Neural progenitor cell (in vitro differentiated cells): ENCODE data around the gene IQGAP1.

Experiments
- CTCF ChIP-seq: fragments of 200-600 bp; sonication (generic); IDR thresholded peaks from 2 replicates; pipeline ENCODE4 v1.5.1; 2017; ENCODE audit warnings: antibody characterized with exemption, mild to moderate bottlenecking
- EZH2 ChIP-seq: fragments of 200-600 bp; sonication (generic); IDR thresholded peaks from 2 replicates; pipeline ENCODE4 v1.6.1; 2017; ENCODE audit warnings: antibody characterized with exemption, mild to moderate bottlenecking, moderate library complexity

GRCh38 chr15:90349072-90349471 is 39.0 kb upstream of the IQGAP1 start:
- TF ChIP-seq EZH2 (no peak), CTCF (no peak)
